ENCODE results near the gene HERPUD1.

GRCh38 chr16:56965149-56966092 is 33.5 kb downstream of the HERPUD1 start:
- TF ChIP-seq HEY1 (CRISPR knock-in tag; IDR thresholded peaks at IDR 0.05; ENCODE audit: borderline replicate concordance) (no peak), NR2C1 (IDR thresholded peaks at IDR 0.05) (no peak), NR2C1 (tag; IDR thresholded peaks at IDR 0.05) (no peak), POLR2A (conservative IDR thresholded peaks at IDR 0.05) (no peak)
